ENCODE data around the gene MACROH2A1. TPM values are rescaled to one million over a fixed set of nuclear protein-coding genes. Genes with fewer than 3 reads are reported as not detected.

MACROH2A1 gene
- total and polyA plus RNA-seq, 2 experiments from 2014 or later, result 115 to 125 TPM

DNA sequence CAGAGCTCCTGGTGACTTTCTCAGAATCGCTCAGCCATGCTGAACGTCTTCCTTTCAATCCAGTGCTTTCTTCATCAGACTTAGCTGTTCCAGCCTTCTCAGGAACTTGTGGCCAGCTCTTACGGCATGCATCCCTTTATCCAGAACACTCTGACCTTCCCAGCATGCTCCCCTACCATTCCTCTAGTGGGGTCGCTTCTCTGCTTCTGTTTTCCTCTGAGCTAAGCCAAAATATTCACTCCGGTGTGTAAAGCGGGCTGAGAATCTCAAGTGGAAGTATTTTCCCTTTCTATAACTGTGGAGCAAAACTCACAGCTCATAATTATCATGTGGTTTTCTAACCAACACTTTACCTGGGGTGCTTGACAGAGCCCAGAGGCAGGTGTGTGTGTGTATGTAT, 41.9 kb upstream of the MACROH2A1 start:
- H3K27me3 ChIP-seq (replicated peaks; ENCODE audit: insufficient read depth), result no peaks in the 10 kb centered on the region
- TF ChIP-seq EZH2 (IDR thresholded peaks at IDR 0.05; ENCODE audit: insufficient read depth, poor library complexity, severe bottlenecking) (no peak), EZH2phosphoT487 (IDR thresholded peaks at IDR 0.05; ENCODE audit: insufficient read depth, low read depth) (no peak)
- peaks cover 5% of the 10 kb centered on the region; the same call in 1 of the 2 replicates for H3K4me1 ChIP-seq (ENCODE audit: insufficient read depth)
- no peaks in the 10 kb centered on the region for H3K9me3 ChIP-seq (ENCODE audit: low read depth)
- DNase-seq, result no peak
- H3K4me3 ChIP-seq, result no peak overlapping the region
- no peaks in the 10 kb centered on the region for H3K36me3 ChIP-seq (ENCODE audit: low read depth)
- H3K27ac ChIP-seq, result no peak overlapping the region
- no peaks in the 10 kb centered on the region for H4K20me1 ChIP-seq (ENCODE audit: insufficient read depth)
- no peaks in the 10 kb centered on the region for H3F3A ChIP-seq (ENCODE audit: insufficient read depth)
- 55 to 62% methylated on average over 6 of the region's 6 CpGs for WGBS, 2 experiments (ENCODE audit: low coverage in 1 of 2, low lambda C conversion rate in 2 of 2, missing lambda C conversion rate in 2 of 2)
- H3K9ac ChIP-seq, result no peak overlapping the region
- H3K79me2 ChIP-seq (ENCODE audit: insufficient read depth), result no peaks in the 10 kb centered on the region
- no peak overlapping the region for H2AFZ ChIP-seq
- in situ Hi-C loops (cut with MboI), result no loop called here
- H3K4me2 ChIP-seq (ENCODE audit: unreplicated experiment), result no peak overlapping the region
- no peaks in the 10 kb centered on the region for H3K9me2 ChIP-seq (ENCODE audit: insufficient read depth)

- Histone ChIP-seq H3K9me3 (ENCODE audit: low read depth) (no peaks in the 10 kb centered on the region), H3K4me2 (ENCODE audit: unreplicated experiment) (no peak overlapping the region), H3K27ac (no peak overlapping the region), H3K4me1 (ENCODE audit: insufficient read depth) (peaks cover 5% of the 10 kb centered on the region; the same call in 1 of the 2 replicates), H3K36me3 (ENCODE audit: low read depth) (no peaks in the 10 kb centered on the region), H2AFZ (no peak overlapping the region), H3K9me2 (ENCODE audit: insufficient read depth) (no peaks in the 10 kb centered on the region), H3K79me2 (ENCODE audit: insufficient read depth) (no peaks in the 10 kb centered on the region), H4K20me1 (ENCODE audit: insufficient read depth) (no peaks in the 10 kb centered on the region), H3F3A (ENCODE audit: insufficient read depth) (no peaks in the 10 kb centered on the region), H3K9ac (no peak overlapping the region), H3K4me3 (no peak overlapping the region), H3K27me3 (replicated peaks; ENCODE audit: insufficient read depth) (no peaks in the 10 kb centered on the region)
- no peak for TF ChIP-seq EZH2phosphoT487 (IDR thresholded peaks at IDR 0.05; ENCODE audit: insufficient read depth, low read depth)
- no peak for TF ChIP-seq EZH2 (IDR thresholded peaks at IDR 0.05; ENCODE audit: insufficient read depth, poor library complexity, severe bottlenecking)
- DNase-seq, result no peak
- 62 to 67% methylated on average over 11 of the region's 11 CpGs for WGBS, 2 experiments (ENCODE audit: low coverage in 1 of 2, low lambda C conversion rate in 2 of 2, missing lambda C conversion rate in 2 of 2)
- in situ Hi-C loops (cut with MboI), result no loop called here
Measured at GRCh38 chr5:135439231-135440205, 40.5 kb upstream of the MACROH2A1 start.

DNA sequence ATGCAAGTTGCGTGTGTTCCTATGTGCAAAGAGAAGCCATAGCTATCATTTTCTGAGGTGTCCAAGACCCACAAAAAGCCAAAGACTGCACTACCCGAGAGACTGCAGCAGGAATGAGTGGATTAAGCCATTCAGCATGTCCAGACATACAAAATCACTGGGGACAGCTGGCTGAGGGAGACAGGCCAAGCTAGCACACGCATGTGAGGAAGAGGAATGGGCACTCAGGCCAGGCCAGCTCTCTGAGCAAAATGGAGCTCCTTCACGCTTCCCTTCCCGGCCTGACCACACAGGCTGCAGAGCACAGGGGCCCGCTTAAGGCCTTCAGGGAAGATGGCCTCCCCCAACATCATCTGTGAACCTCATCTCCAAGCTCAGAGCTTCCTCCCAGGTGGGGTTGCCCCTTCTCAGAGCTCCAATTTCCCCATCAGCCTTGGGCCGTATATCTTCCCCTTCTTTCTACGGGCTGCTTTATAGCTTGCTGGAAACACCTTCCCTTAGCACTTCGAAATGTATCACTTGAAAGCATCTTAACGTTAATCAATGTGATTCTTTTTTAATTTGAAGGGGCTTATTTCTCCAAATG, 39.7 kb upstream of the MACROH2A1 start:
- Histone ChIP-seq H3K4me2 (ENCODE audit: unreplicated experiment) (no peak overlapping the region), H3K36me3 (ENCODE audit: low read depth) (no peaks in the 10 kb centered on the region), H3K4me1 (ENCODE audit: insufficient read depth) (peaks cover 10% of the 10 kb centered on the region; the same call in 1 of the 2 replicates), H3K27ac (no peak overlapping the region), H3K9ac (no peak overlapping the region), H3F3A (ENCODE audit: insufficient read depth) (no peaks in the 10 kb centered on the region), H4K20me1 (ENCODE audit: insufficient read depth) (no peaks in the 10 kb centered on the region), H3K27me3 (replicated peaks; ENCODE audit: insufficient read depth) (no peaks in the 10 kb centered on the region), H2AFZ (no peak overlapping the region), H3K9me3 (ENCODE audit: low read depth) (no peaks in the 10 kb centered on the region), H3K4me3 (no peak overlapping the region), H3K79me2 (ENCODE audit: insufficient read depth) (no peaks in the 10 kb centered on the region), H3K9me2 (ENCODE audit: insufficient read depth) (no peaks in the 10 kb centered on the region)
- in situ Hi-C loops (cut with MboI), result no loop called here
- 57 to 66% methylated on average over 10 of the region's 10 CpGs for WGBS, 2 experiments (ENCODE audit: low coverage in 1 of 2, low lambda C conversion rate in 2 of 2, missing lambda C conversion rate in 2 of 2)
- TF ChIP-seq EZH2phosphoT487 (IDR thresholded peaks at IDR 0.05; ENCODE audit: insufficient read depth, low read depth) (no peak), EZH2 (IDR thresholded peaks at IDR 0.05; ENCODE audit: insufficient read depth, poor library complexity, severe bottlenecking) (no peak)
- DNase-seq, result no peak

DNA sequence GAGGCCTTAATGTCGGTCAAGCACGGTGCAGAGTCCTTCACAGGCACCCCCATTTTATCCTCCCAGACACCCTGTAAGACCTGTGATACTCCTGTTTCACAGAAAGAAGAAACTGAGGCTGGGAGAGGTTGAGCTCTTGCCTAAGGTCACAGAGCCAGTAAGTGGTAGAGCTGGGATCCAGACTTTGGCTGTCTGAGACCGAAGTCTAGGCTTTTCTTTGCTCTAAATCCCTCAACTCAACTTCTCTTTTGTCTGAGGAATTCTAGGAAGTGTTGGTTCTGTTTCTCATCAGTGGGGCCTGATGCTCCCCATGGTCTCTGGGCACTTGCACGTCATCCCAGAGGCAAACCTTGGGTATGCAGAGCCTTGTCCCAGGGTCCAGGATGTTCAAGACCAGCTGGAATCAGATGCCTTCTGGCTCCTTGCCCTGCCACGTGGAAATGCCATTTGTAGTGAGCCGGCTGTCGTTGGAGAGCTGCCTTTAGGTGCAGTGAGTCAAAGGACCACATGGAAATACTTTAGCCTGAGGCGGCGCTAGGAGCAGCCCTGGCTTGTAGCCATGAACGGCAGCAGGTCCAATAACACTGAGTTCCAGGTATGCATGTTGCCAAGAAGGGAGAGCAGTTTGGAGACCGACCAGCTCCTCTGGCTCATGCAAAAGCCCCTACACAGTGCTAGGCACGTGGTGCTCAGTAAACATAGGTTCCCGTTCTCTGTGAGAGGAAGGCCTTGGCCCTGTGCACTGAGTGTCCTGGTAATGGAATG, 38.9 kb upstream of the MACROH2A1 start:
- no peaks in the 10 kb centered on the region for H3K79me2 ChIP-seq (ENCODE audit: insufficient read depth)
- in situ Hi-C loops (cut with MboI), result no loop called here
- H3F3A ChIP-seq (ENCODE audit: insufficient read depth), result no peaks in the 10 kb centered on the region
- TF ChIP-seq EZH2phosphoT487 (IDR thresholded peaks at IDR 0.05; ENCODE audit: insufficient read depth, low read depth), result no peak
- no peak for TF ChIP-seq EZH2 (IDR thresholded peaks at IDR 0.05; ENCODE audit: insufficient read depth, poor library complexity, severe bottlenecking)
- no peak overlapping the region for H2AFZ ChIP-seq
- no peaks in the 10 kb centered on the region for H3K27me3 ChIP-seq (replicated peaks; ENCODE audit: insufficient read depth)
- H3K4me2 ChIP-seq (ENCODE audit: unreplicated experiment), result no peak overlapping the region
- no peaks in the 10 kb centered on the region for H3K36me3 ChIP-seq (ENCODE audit: low read depth)
- DNase-seq, result peak; percentile 94
- no peaks in the 10 kb centered on the region for H3K9me2 ChIP-seq (ENCODE audit: insufficient read depth)
- H4K20me1 ChIP-seq (ENCODE audit: insufficient read depth), result no peaks in the 10 kb centered on the region
- H3K4me1 ChIP-seq (ENCODE audit: insufficient read depth), result peaks cover 12% of the 10 kb centered on the region; the same call in 1 of the 2 replicates
- H3K4me3 ChIP-seq, result no peak overlapping the region
- WGBS, 2 experiments (ENCODE audit: low coverage in 1 of 2, low lambda C conversion rate in 2 of 2, missing lambda C conversion rate in 2 of 2), result 21% methylated on average over 13 of the region's 13 CpGs
- H3K9me3 ChIP-seq (ENCODE audit: low read depth), result no peaks in the 10 kb centered on the region
- no peak overlapping the region for H3K9ac ChIP-seq
- 0 out of 2 replicates have a peak overlapping the region, but pooled peaks have one; percentile 8 for H3K27ac ChIP-seq
